Stimulated activated CD8-positive, alpha-beta memory T cell treated with anti-CD3 and anti-CD28 coated beads, Interleukin-7, amount 100 ng/mL, for 4 hours (primary cell): ENCODE results near the gene DNAH14.
"Not testable (repeated sequence)": the region's sequence is repeated elsewhere in the genome, so short reads cannot be mapped to it uniquely, and the experiment has no call there.

Experiments
- DNase-seq, 2 donors: peaks; one replicate each; pipeline ENCODE4 v3.0.0-alpha.2; 2020; ENCODE audit warnings: low read depth in 2 of 2

The DNAH14 gene

DNA sequence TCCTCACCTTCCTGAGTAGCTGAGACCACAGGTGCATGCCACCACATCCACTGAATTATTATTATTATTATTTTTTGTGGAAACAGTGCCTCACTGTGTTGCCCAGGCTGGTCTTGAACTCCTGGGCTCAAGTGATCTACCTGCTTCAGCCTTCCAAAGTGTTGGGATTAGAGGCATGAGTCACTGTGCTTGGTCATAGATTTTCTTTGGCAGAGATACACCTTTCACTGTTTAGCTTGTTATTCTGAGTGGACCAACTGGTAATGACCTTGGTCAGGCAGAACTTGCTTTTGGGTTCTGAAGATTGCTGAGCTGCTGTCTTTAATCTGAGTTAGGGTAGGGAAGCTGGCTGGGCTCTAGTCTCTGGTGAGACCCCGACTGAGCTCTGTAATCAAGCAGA, 66.8 kb downstream of the DNAH14 start:
- no peak for DNase-seq

DNA sequence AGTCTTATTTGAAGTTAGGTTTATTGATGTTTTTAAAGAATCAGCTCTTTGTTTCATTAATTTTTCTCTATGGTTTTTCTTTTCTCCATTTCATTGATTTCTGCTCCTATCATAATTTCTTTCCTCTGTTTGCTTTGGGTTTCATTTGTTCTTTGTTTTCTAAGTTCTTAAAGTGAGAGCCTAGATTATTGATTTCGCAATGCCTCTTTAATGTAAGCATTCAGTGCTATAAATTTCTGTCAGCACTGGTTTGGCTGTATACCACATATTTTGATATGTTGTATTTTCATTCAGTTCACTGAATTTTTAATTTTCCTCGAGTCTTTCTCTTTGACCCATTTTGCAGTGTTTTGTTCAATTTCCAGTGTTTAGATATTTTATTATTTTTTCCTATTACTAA, 68.7 kb downstream of the DNAH14 start:
- DNase-seq = no peak

GRCh38 chr1:225004396-225004795, 74.9 kb downstream of the DNAH14 start:
- no peak for DNase-seq

GRCh38 chr1:225006352-225006751, 76.9 kb downstream of the DNAH14 start:
- DNase-seq = not testable (repeated sequence)

DNA sequence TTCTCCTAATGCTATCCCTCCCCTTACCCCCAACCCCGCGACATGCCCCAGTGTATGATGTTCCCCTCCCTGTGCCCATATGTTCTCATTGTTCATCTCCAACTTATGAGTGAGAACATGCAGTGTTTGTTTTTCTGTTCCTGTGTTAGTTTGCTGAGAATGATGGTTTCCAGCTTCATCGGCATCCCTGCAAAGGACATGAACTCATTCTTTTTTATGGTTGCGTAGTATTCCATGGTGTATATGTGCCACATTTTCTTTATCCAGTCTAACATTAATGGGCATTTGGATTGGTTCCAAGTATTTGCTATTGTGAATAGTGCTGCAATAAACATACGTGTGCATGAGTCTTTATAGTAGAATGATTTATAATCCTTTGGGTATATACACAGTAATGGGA, 78.6 kb downstream of the DNAH14 start:
- not testable (repeated sequence) for DNase-seq

DNA sequence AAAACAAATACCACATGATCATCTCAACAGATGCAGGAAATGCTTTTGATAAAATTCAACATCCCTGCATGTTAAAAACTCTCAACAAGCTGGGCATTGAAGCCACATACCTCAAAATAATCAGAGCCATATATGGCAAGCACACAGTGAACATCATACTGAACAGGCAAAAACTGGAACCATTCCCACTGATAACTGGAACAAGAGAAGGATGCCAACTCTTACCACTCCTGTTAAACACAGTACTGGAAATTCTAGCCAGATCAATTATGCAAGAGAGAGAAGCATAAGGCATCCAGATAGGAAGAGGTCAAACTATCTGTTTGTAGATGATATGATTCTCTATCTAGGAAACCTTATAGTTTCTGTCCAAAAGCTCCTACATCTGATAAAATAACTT, 91.6 kb downstream of the DNAH14 start:
- DNase-seq = no peak

GRCh38 chr1:225026701-225027100, 97.2 kb downstream of the DNAH14 start:
- no peak for DNase-seq

DNA sequence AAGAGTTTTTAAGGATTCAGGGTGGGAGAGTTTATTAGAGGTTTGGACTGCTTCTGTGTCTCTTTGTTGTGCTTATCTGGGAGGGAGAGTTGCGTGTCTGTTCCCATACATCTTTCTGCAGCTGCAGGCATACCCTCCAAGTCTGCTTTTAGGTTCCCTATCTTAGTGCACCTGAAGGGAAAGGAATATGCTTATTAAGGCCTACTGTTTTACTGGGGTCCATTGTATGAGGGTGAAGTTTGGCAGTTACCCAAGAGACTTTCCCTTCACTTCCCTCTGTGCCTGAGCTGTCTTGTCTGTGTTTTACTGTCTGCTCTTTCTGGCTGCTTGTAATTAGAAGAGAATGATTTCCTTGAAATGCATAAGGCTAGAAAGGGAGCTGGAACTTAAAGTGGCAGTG, 107.0 kb downstream of the DNAH14 start:
- not testable (repeated sequence) for DNase-seq

- DNase-seq = no peak
These were observed 112.8 kb downstream of the DNAH14 start for GRCh38 chr1:225042263-225042662.

DNA sequence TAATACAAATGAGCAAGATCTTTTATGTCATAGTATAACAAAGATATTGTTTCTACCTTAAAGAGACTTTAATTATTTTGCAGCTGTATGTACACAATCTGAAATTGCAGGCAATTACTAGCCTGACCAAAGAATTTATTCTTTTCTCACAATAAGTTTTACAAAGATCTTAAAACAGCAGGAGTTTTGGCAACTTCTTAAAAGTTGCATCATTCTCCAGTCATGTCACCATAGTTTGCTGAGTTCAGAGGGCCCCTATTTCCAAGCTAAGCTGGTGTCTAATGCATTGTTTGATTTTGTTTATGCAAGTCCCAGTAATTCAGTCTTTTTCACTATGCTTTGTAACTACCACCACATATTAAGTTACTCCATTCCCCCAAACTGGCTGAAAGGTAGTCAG, 114.8 kb downstream of the DNAH14 start:
- DNase-seq = no peak

- DNase-seq = no peak
These were observed 120.1 kb downstream of the DNAH14 start for GRCh38 chr1:225049594-225049993.

GRCh38 chr1:225063722-225064121, 134.2 kb downstream of the DNAH14 start:
- DNase-seq = no peak

- no peak for DNase-seq
These were observed 141.5 kb downstream of the DNAH14 start for GRCh38 chr1:225070972-225071371.

GRCh38 chr1:225097175-225097574, 167.7 kb downstream of the DNAH14 start:
- DNase-seq = no peak

DNA sequence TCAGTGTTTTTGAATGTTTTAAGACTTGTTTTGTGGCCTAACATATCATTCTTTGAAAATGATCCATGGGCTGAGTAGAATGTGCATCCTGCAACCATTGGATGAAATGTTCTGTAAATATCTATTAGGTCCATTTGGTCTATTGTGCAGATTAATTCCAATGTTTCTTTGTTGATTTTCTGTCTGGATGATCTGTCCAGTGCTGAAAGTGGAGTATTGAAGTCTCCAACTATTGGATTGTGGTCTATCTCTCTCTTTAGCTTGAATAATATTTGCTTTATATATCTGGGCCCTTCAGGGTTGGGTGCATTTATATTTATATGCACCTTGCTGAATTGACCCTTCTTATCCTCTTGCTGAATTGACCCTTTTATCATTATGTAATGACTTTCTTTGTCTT, 181.5 kb downstream of the DNAH14 start:
- DNase-seq = no peak

GRCh38 chr1:225113265-225113664, 183.8 kb downstream of the DNAH14 start:
- DNase-seq = no peak

DNA sequence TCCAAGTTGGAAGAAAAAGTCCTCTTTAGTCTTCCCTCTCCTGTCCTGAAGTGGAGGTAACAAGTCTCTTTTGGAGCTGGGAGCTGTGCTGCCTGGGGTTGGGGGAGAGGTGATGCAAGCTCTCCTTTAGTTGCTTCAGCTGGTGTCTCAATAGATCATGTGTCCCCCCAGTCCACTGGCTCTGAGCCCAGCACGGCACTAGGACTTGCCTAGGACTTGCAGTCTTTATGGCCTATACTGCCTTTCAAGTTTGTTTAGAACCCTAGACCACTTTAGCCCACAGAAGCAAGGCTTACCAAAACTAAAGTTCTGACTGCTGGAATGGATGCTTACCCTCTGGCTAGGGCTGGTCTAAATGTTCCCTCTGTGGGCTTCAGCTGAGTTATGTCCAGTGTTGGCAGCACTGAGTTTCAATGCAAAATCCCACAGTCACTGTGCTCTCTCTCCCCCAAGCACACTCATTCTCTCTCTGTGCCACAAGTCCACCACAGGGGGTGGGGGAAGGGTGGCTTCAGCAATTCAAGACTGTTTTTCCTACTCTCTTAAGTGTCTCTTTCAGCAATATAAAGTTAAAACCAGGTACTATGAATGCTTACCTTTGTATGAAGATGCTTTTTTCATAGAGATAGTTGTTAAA, 185.0 kb downstream of the DNAH14 start:
- no peak for DNase-seq

DNA sequence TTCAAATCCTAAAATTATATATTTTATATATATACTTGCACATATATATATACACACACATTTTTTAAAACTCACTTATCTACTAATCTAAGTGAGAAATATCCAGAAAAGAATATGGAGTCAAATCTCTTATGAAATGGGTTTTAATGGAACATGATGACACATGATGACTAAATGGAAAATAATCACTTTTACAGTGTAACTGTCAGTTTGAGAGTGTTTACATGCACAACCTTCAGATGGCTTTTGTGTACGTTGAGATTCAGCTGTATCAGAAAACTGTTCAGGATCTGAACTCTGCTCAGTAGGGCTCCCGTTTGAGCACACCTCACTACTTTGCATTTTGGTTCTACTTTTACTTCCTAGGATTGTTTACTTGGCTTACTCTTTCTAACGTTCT, 189.8 kb downstream of the DNAH14 start:
- DNase-seq = no peak

- DNase-seq = no peak
These were observed 191.6 kb downstream of the DNAH14 start for GRCh38 chr1:225121095-225121494.

GRCh38 chr1:225131869-225132268, 202.4 kb downstream of the DNAH14 start:
- DNase-seq = no peak

DNA sequence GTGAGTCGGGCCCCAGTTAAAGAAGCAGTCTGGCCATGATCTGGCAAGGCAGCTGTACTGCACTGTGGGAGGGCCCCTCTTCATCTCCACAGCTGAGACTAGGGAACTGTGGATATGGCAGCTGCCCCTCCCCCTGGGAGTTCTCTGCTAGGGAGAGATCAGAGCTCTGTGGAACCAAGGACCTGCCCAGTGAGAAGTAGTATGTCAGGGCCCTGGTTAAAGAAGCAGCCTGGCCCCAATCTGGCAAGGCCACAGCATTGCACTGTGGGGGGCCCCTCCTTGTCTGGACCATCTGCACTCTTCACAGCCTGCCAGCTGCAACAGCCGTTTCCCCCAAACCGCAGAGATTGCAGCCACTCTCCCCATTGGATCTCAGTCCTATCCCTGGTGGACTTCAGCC, 208.5 kb downstream of the DNAH14 start:
- DNase-seq = no peak

DNA sequence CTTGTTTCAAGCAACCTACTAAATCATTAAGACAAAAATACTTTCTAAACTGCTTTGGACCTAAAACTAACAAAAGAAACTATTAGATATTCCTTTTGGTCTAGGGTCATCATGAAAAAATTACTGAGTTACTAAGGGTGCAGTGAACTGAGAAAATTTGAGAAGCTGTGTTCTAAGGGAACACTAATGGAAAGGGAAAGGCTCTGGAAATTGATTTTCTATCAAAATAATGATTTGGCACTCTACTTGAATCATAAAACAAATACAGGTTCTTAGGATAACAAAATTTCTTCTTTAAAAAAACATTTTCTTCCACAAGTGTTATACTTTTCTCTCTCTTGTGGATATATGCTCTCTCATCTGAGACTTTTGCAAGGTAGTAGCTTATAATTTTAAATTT, 213.5 kb downstream of the DNAH14 start:
- no peak for DNase-seq

DNA sequence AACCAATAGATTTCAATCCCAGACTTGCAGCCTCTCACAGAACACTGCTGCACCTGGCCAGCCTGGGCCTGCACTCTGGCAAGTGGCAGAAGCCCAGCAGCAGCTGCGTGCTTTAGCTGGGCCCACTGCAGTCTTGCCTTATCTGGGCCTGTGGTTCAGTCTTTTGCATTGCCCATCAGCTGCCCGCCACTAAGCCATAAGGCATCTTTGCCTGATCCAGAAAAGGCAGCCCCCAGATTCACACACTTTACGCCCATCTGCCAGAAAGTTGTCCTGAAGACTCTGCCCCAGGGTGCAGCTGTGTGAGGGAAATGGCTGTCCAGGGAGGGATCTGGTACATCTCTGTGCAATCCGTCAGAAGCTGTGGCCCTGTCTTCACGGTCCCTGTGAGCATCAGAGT, 217.0 kb downstream of the DNAH14 start:
- no peak for DNase-seq

GRCh38 chr1:225147791-225148190, 218.3 kb downstream of the DNAH14 start:
- not testable (repeated sequence) for DNase-seq
